HepG2 (cell line): ENCODE measurements around the gene GSTA5. TPM values are rescaled to one million over a fixed set of nuclear protein-coding genes. Genes with fewer than 3 reads are reported as not detected.
A peak's percentile ranks its signal among the peaks of the same experiment; 100 is the strongest.

Source experiments
- BCL6 ChIP-seq: IDR thresholded peaks from 2 replicates; pipeline ENCODE4 v1.6.1; 2016; ENCODE audit warnings: missing genetic modification reagents, missing compliant biosample characterization
- CCDC6 ChIP-seq: sonication (generic); formaldehyde crosslinking; IDR thresholded peaks from 2 replicates; pipeline ENCODE4 v1.8.1; 2022; ENCODE audit warnings: mild to moderate bottlenecking, missing genetic modification reagents, moderate library complexity
- CENPT ChIP-seq: sonication (generic); formaldehyde crosslinking; IDR thresholded peaks from 2 replicates; pipeline ENCODE4 v1.8.0; 2022; ENCODE audit warnings: low read depth, mild to moderate bottlenecking, moderate library complexity, missing genetic modification reagents
- CHCHD3 ChIP-seq: sonication (generic); formaldehyde crosslinking; IDR thresholded peaks from 2 replicates; pipeline ENCODE4 v1.8.0; 2022; ENCODE audit warnings: mild to moderate bottlenecking, missing genetic modification reagents, moderate library complexity
- DBP ChIP-seq: sonication (generic); formaldehyde crosslinking; IDR thresholded peaks from 2 replicates; pipeline ENCODE4 v1.4.0; 2020; ENCODE audit warnings: missing genetic modification reagents; ENCODE audit errors: not compliant biosample characterization
- DDIT3 ChIP-seq: sonication (generic); formaldehyde crosslinking; IDR thresholded peaks from 2 replicates; pipeline ENCODE4 v1.4.0; 2020; ENCODE audit warnings: mild to moderate bottlenecking, missing genetic modification reagents
- MAFG ChIP-seq: sonication (generic); formaldehyde crosslinking; IDR thresholded peaks from 2 replicates; pipeline ENCODE4 v1.5.1; 2020; ENCODE audit warnings: mild to moderate bottlenecking, missing genetic modification reagents
- MXI1 ChIP-seq: IDR thresholded peaks from 3 replicates; pipeline ENCODE4 v1.6.1; 2012; ENCODE audit warnings: low read depth, low read length, inconsistent platforms, borderline replicate concordance
- NR2F6 ChIP-seq, 2 experiments: IDR thresholded peaks; 2 replicates each; pipeline ENCODE4 v1.6.1; 2016; ENCODE audit warnings: antibody characterized with exemption in 1 of 2, mild to moderate bottlenecking in 1 of 2
- SAP130 ChIP-seq: IDR thresholded peaks from 2 replicates; pipeline ENCODE4 v1.6.1; 2016; ENCODE audit warnings: low read depth
- SOX6 ChIP-seq, 2 experiments: fragments of 450-650 bp in 1 of 2; sonication (generic) in 1 of 2; formaldehyde crosslinking in 1 of 2; IDR thresholded peaks; 2 replicates each; pipeline versions ENCODE4 v1.4.0 to v1.6.1; 2017 to 2020; ENCODE audit warnings: antibody characterized with exemption in 1 of 2, mild to moderate bottlenecking in 1 of 2, missing genetic modification reagents in 1 of 2
- TFAP4 ChIP-seq: sonication (generic); IDR thresholded peaks from 2 replicates; pipeline ENCODE4 v1.6.1; 2016; ENCODE audit warnings: low read depth, borderline replicate concordance
- XRCC5 ChIP-seq: fragments of 200-400 bp; formaldehyde crosslinking; optimal IDR thresholded peaks from 2 replicates; pipeline ENCODE3; 2017; ENCODE audit warnings: mild to moderate bottlenecking, low read length
- ZC3H13 ChIP-seq: sonication (generic); formaldehyde crosslinking; IDR thresholded peaks from 2 replicates; pipeline ENCODE4 v1.8.1; 2023; ENCODE audit warnings: mild to moderate bottlenecking, missing genetic modification reagents, moderate library complexity
- ZC3H4 ChIP-seq: sonication (generic); formaldehyde crosslinking; IDR thresholded peaks from 2 replicates; pipeline ENCODE4 v1.4.0; 2020; ENCODE audit warnings: missing genetic modification reagents, borderline replicate concordance
- ZFP82 ChIP-seq: sonication (generic); formaldehyde crosslinking; IDR thresholded peaks from 2 replicates; pipeline ENCODE4 v1.5.1; 2020; ENCODE audit warnings: mild to moderate bottlenecking, missing genetic modification reagents, borderline replicate concordance
- ZFY ChIP-seq: sonication (generic); formaldehyde crosslinking; IDR thresholded peaks from 2 replicates; pipeline ENCODE4 v1.4.0; 2020; ENCODE audit warnings: missing genetic modification reagents
- ZMYM3 ChIP-seq: sonication (generic); formaldehyde crosslinking; IDR thresholded peaks from 2 replicates; pipeline ENCODE4 v1.5.1; 2020; ENCODE audit warnings: mild to moderate bottlenecking, missing genetic modification reagents
- ZMYM4 ChIP-seq: sonication (generic); formaldehyde crosslinking; IDR thresholded peaks from 2 replicates; pipeline ENCODE4 v1.8.1; 2023; ENCODE audit warnings: mild to moderate bottlenecking, missing genetic modification reagents
- ZNF160 ChIP-seq: sonication (generic); formaldehyde crosslinking; IDR thresholded peaks from 2 replicates; pipeline ENCODE4 v1.8.0; 2022; ENCODE audit warnings: mild to moderate bottlenecking, inconsistent platforms, missing genetic modification reagents
- ZNF235 ChIP-seq: sonication (generic); formaldehyde crosslinking; IDR thresholded peaks from 2 replicates; pipeline ENCODE4 v1.8.1; 2023; ENCODE audit warnings: mild to moderate bottlenecking, missing genetic modification reagents, borderline replicate concordance
- ZNF30 ChIP-seq: sonication (generic); formaldehyde crosslinking; IDR thresholded peaks from 2 replicates; pipeline ENCODE4 v1.5.0; 2020; ENCODE audit warnings: mild to moderate bottlenecking, missing genetic modification reagents
- ZNF337 ChIP-seq: sonication (generic); formaldehyde crosslinking; IDR thresholded peaks from 2 replicates; pipeline ENCODE4 v1.5.1; 2020; ENCODE audit warnings: missing genetic modification reagents, low read depth, mild to moderate bottlenecking, borderline replicate concordance
- ZNF34 ChIP-seq: sonication (generic); formaldehyde crosslinking; IDR thresholded peaks from 2 replicates; pipeline ENCODE4 v1.4.0; 2020; ENCODE audit warnings: mild to moderate bottlenecking, missing genetic modification reagents, borderline replicate concordance
- ZNF614 ChIP-seq: IDR thresholded peaks from 2 replicates; pipeline ENCODE4 v1.6.1; 2018; ENCODE audit warnings: missing biosample characterization, missing genetic modification reagents, inconsistent platforms, borderline replicate concordance
- ZNF639 ChIP-seq: conservative IDR thresholded peaks from 2 replicates; pipeline ENCODE4 v1.6.1; 2018; ENCODE audit warnings: missing genetic modification reagents
- polyA plus RNA-seq, 8 experiments: library from polyadenylated mRNA; depleted of rRNA in 3 of 8; stranded (reverse) in 7 of 8; unstranded in 1 of 8; fragments of >200 nt; fragmentation: Illumina TruSeq in 4 of 8; extraction: Trizol in 4 of 8; gene quantifications; 2 replicates each; pipeline versions ENCODE4 v1.2.1 to v1.2.3, GENCODE V29; 2011 to 2016; ENCODE audit warnings: low read depth in 4 of 8, missing spikeins in 1 of 8, mixed read lengths in 1 of 8; ENCODE audit not compliant: insufficient read depth in 1 of 8
- total RNA-seq, 5 experiments: library from RNA; depleted of rRNA; stranded (reverse); fragments of >200 nt; fragmentation: Illumina TruSeq; extraction: Trizol; gene quantifications; 2 replicates each; pipeline ENCODE4 v1.2.3, GENCODE V29; 2016; ENCODE audit warnings: low read depth in 1 of 5

The GSTA5 gene
- total and polyA plus RNA-seq, 2 of the 13 experiments (the other 11 are each of a cell fraction or from before 2014, with no cell fraction given), result not detected

- TF ChIP-seq MXI1 (no peak), TFAP4 (no peak), MAFG (CRISPR knock-in tag) (no peak), DDIT3 (CRISPR knock-in tag) (no peak), BCL6 (CRISPR knock-in tag) (peak; percentile 31; the same call in 1 of the 2 replicates), SOX6 (IDR thresholded peaks at IDR 0.05) (no peak), SOX6 (CRISPR knock-in tag; IDR thresholded peaks at IDR 0.05) (peak; percentile 51; the same call in 1 of the 2 replicates), SAP130 (CRISPR knock-in tag) (peak; percentile 60; the same call in 1 of the 2 replicates), CCDC6 (CRISPR knock-in tag) (no peak), ZNF30 (no peak), ZNF337 (CRISPR knock-in tag) (no peak), ZC3H13 (CRISPR knock-in tag) (no peak), CHCHD3 (CRISPR knock-in tag) (no peak), ZNF639 (CRISPR knock-in tag) (no peak), CENPT (CRISPR knock-in tag) (no peak), ZMYM4 (CRISPR knock-in tag) (peak; percentile 76; the same call in 1 of the 2 replicates), ZFY (CRISPR knock-in tag) (0 out of 2 replicates have a peak, but pooled peaks have one; percentile 42), ZNF235 (CRISPR knock-in tag) (no peak), XRCC5 (peak; percentile 86), DBP (CRISPR knock-in tag) (no peak), ZNF614 (peak; percentile 21; the same call in 1 of the 2 replicates), ZC3H4 (no peak), ZNF34 (CRISPR knock-in tag) (no peak), NR2F6 (IDR thresholded peaks at IDR 0.05) (no peak; the same call in 1 of the 2 replicates), NR2F6 (CRISPR knock-in tag; IDR thresholded peaks at IDR 0.05) (0 out of 2 replicates have a peak, but pooled peaks have one; percentile 31), ZFP82 (peak; percentile 81; the same call in 1 of the 2 replicates), ZMYM3 (no peak), ZNF160 (CRISPR knock-in tag) (no peak)
Observed at GRCh38 chr6:52839124-52840055, 1.2 kb downstream of the GSTA5 start (continued).
